ACHN (cell line): Measurements from ENCODE around the gene LOXL1.
"Not testable (repeated sequence)": the region's sequence is repeated elsewhere in the genome, so short reads cannot be mapped to it uniquely, and the experiment has no call there.

Experiments used
- DNase-seq: peaks from one replicate; pipeline ENCODE4 v3.0.0-alpha.2; 2015
- in situ Hi-C: cut with HindIII; loops from 2 replicates; pipeline ENCODE4 v1.10.0; 2017; ENCODE audit warnings: low sequenced_read_pairs, low pct_ligation_motif_present, low pct_unique_long_range_greater_than_20kb

Gene LOXL1

GRCh38 chr15:73934281-73934680 lies 8.0 kb downstream of the LOXL1 start:
- in situ Hi-C loops: no loop called here
- DNase-seq: no peak

GRCh38 chr15:73935547-73935946 lies 9.3 kb downstream of the LOXL1 start:
- no peak for DNase-seq
- in situ Hi-C loops: no loop called here

- peak; percentile 22 for DNase-seq
- in situ Hi-C loops: no loop called here
Measured at GRCh38 chr15:73936181-73936580, 9.9 kb downstream of the LOXL1 start.

GRCh38 chr15:73936588-73937290 lies 10.5 kb downstream of the LOXL1 start:
- in situ Hi-C loops: no loop called here
- no peak for DNase-seq

GRCh38 chr15:73937296-73937695 lies 11.0 kb downstream of the LOXL1 start:
- in situ Hi-C loops: no loop called here
- no peak for DNase-seq

GRCh38 chr15:73937726-73938125 lies 11.5 kb downstream of the LOXL1 start:
- in situ Hi-C loops: no loop called here
- no peak for DNase-seq

GRCh38 chr15:73938516-73938915 lies 12.3 kb downstream of the LOXL1 start:
- DNase-seq, in situ Hi-C loops: not testable (repeated sequence)

GRCh38 chr15:73939138-73939537 lies 12.9 kb downstream of the LOXL1 start:
- DNase-seq: no peak
- in situ Hi-C loops: no loop called here

GRCh38 chr15:73940061-73940981 lies 14.1 kb downstream of the LOXL1 start:
- in situ Hi-C loops: no loop called here
- DNase-seq: no peak

- DNase-seq: peak; percentile 59
- in situ Hi-C loops: no loop called here
Measured at GRCh38 chr15:73941044-73941443, 14.8 kb downstream of the LOXL1 start.

- DNase-seq: no peak
- in situ Hi-C loops: no loop called here
Measured at GRCh38 chr15:73941449-73941848, 15.2 kb downstream of the LOXL1 start.

- DNase-seq: no peak
- in situ Hi-C loops: no loop called here
Measured at GRCh38 chr15:73941871-73942635, 15.8 kb downstream of the LOXL1 start.

- in situ Hi-C loops: no loop called here
Measured at GRCh38 chr15:73942751-73943270, 16.5 kb downstream of the LOXL1 start.

GRCh38 chr15:73944161-73945129 lies 18.2 kb downstream of the LOXL1 start:
- DNase-seq: no peak
- in situ Hi-C loops: no loop called here

More at GRCh38 chr15:73942751-73943270, 16.5 kb downstream of the LOXL1 start:
- DNase-seq: no peak

- in situ Hi-C loops: no loop called here
- no peak for DNase-seq
Measured at GRCh38 chr15:73945130-73945508, 18.9 kb downstream of the LOXL1 start.

- in situ Hi-C loops: no loop called here
- DNase-seq: no peak
Measured at GRCh38 chr15:73946046-73946721, 19.9 kb downstream of the LOXL1 start.

- DNase-seq: no peak
- in situ Hi-C loops: no loop called here
Measured at GRCh38 chr15:73946795-73947370, 20.6 kb downstream of the LOXL1 start.
